NK-92 treated with Interleukin-12 subunit alpha and Interleukin-12 subunit beta, amount 100 ng/mL, for 24 hours (cell line): ENCODE measurements around the gene ERGIC1.
"Not testable (repeated sequence)": the region's sequence is repeated elsewhere in the genome, so short reads cannot be mapped to it uniquely, and the experiment has no call there.

Experiments used
- DNase-seq: peaks from one replicate; lab custom pipeline; 2025; lab: John Stamatoyannopoulos, UW

Gene ERGIC1

GRCh38 chr5:172881691-172882370 is 47.8 kb downstream of the ERGIC1 start:
- peak; percentile 70 for DNase-seq

- DNase-seq, result no peak
These were observed 49.0 kb downstream of the ERGIC1 start for GRCh38 chr5:172883066-172883465.

- no peak for DNase-seq
These were observed 51.7 kb downstream of the ERGIC1 start for GRCh38 chr5:172885597-172886340.

- DNase-seq, result no peak
These were observed 52.4 kb downstream of the ERGIC1 start for GRCh38 chr5:172886476-172886875.

GRCh38 chr5:172886974-172887501 is 53.0 kb downstream of the ERGIC1 start:
- DNase-seq, result no peak

- DNase-seq, result no peak
These were observed 53.6 kb downstream of the ERGIC1 start for GRCh38 chr5:172887692-172888091.

GRCh38 chr5:172890659-172891058 is 56.6 kb downstream of the ERGIC1 start:
- DNase-seq, result no peak

- no peak for DNase-seq
These were observed 57.8 kb downstream of the ERGIC1 start for GRCh38 chr5:172891716-172892421.

GRCh38 chr5:172892713-172893112 is 58.7 kb downstream of the ERGIC1 start:
- no peak for DNase-seq

GRCh38 chr5:172894767-172895388 is 60.8 kb downstream of the ERGIC1 start:
- DNase-seq, result no peak

- DNase-seq, result no peak
These were observed 61.5 kb downstream of the ERGIC1 start for GRCh38 chr5:172895549-172895948.

GRCh38 chr5:172896465-172896864 is 62.4 kb downstream of the ERGIC1 start:
- DNase-seq, result no peak

GRCh38 chr5:172897067-172897466 is 63.0 kb downstream of the ERGIC1 start:
- DNase-seq, result not testable (repeated sequence)

- DNase-seq, result no peak
These were observed 63.6 kb downstream of the ERGIC1 start for GRCh38 chr5:172897481-172898217.

- no peak for DNase-seq
These were observed 64.3 kb downstream of the ERGIC1 start for GRCh38 chr5:172898218-172898842.

- no peak for DNase-seq
These were observed 64.9 kb downstream of the ERGIC1 start for GRCh38 chr5:172898843-172899369.

- no peak for DNase-seq
These were observed 65.4 kb downstream of the ERGIC1 start for GRCh38 chr5:172899436-172899835.

GRCh38 chr5:172901012-172901780 is 67.1 kb downstream of the ERGIC1 start:
- DNase-seq, result no peak

- DNase-seq, result no peak
These were observed 67.9 kb downstream of the ERGIC1 start for GRCh38 chr5:172901788-172902496.
